SK-N-SH treated with all-trans-retinoic acid at 6 μM for 48 hours (cell line): ENCODE results near the gene SNAPC2.

Source experiments
- ARNTL ChIP-seq: fragments of 450-650 bp; formaldehyde crosslinking; IDR thresholded peaks from 2 replicates; pipeline ENCODE4 v1.5.0; 2020; ENCODE audit warnings: low read depth, mild to moderate bottlenecking, moderate library complexity, borderline replicate concordance
- CREB5 ChIP-seq: fragments of 250-450 bp; sonication (Bioruptor Pico); IDR thresholded peaks from 2 replicates; pipeline ENCODE4 v1.5.1; 2020; ENCODE audit warnings: low read depth, mild to moderate bottlenecking, moderate library complexity
- ESRRG ChIP-seq: fragments of 250-450 bp; sonication (Bioruptor Pico); IDR thresholded peaks from 2 replicates; pipeline ENCODE4 v1.6.1; 2021; ENCODE audit warnings: mild to moderate bottlenecking
- GLIS3 ChIP-seq: fragments of 250-450 bp; sonication (Bioruptor Pico); IDR thresholded peaks from 2 replicates; pipeline ENCODE4 v1.5.0; 2020; ENCODE audit warnings: mild to moderate bottlenecking, moderate library complexity
- PATZ1 ChIP-seq: fragments of 250-450 bp; sonication (Bioruptor Pico); IDR thresholded peaks from 2 replicates; pipeline ENCODE4 v1.8.0; 2020; ENCODE audit warnings: mild to moderate bottlenecking, moderate library complexity, borderline replicate concordance
- POU6F1 ChIP-seq: fragments of 250-450 bp; sonication (Bioruptor Pico); IDR thresholded peaks from 2 replicates; pipeline ENCODE4 v1.8.0; 2021; ENCODE audit warnings: low read depth, mild to moderate bottlenecking, moderate library complexity, borderline replicate concordance
- RARB ChIP-seq: fragments of 250-450 bp; sonication (Bioruptor Pico); IDR thresholded peaks from 2 replicates; pipeline ENCODE4 v1.8.0; 2021; ENCODE audit warnings: mild to moderate bottlenecking, moderate library complexity
- SNAI2 ChIP-seq: fragments of 250-450 bp; sonication (Bioruptor Pico); IDR thresholded peaks from 2 replicates; pipeline ENCODE4 v1.5.0; 2020; ENCODE audit warnings: mild to moderate bottlenecking, moderate library complexity
- TCF4 ChIP-seq: fragments of 250-450 bp; sonication (Bioruptor Pico); IDR thresholded peaks from 2 replicates; pipeline ENCODE4 v1.8.0; 2021; ENCODE audit warnings: mild to moderate bottlenecking, moderate library complexity, borderline replicate concordance
- TOX ChIP-seq: fragments of 250-450 bp; sonication (Bioruptor Pico); IDR thresholded peaks from 2 replicates; pipeline ENCODE4 v1.8.0; 2021; ENCODE audit warnings: mild to moderate bottlenecking, moderate library complexity, borderline replicate concordance
- TSHZ2 ChIP-seq: fragments of 250-450 bp; sonication (Bioruptor Pico); IDR thresholded peaks from 2 replicates; pipeline ENCODE4 v1.5.0; 2020; ENCODE audit warnings: mild to moderate bottlenecking, moderate library complexity
- ZC3H10 ChIP-seq: fragments of 250-450 bp; sonication (Bioruptor Pico); IDR thresholded peaks from 2 replicates; pipeline ENCODE4 v1.5.1; 2021; ENCODE audit warnings: mild to moderate bottlenecking, moderate library complexity
- ZFP3 ChIP-seq: fragments of 250-450 bp; sonication (Bioruptor Pico); IDR thresholded peaks from 2 replicates; pipeline ENCODE4 v1.5.0; 2020; ENCODE audit warnings: mild to moderate bottlenecking, moderate library complexity
- ZNF565 ChIP-seq: fragments of 450-650 bp; formaldehyde crosslinking; conservative IDR thresholded peaks from 2 replicates; pipeline ENCODE4 v1.5.0; 2020; ENCODE audit warnings: low read depth, mild to moderate bottlenecking, moderate library complexity

- no peak for TF ChIP-seq PATZ1 (CRISPR knock-in tag)
- no peak for TF ChIP-seq TSHZ2
- no peak for TF ChIP-seq ZC3H10 (CRISPR knock-in tag)
- TF ChIP-seq POU6F1, result no peak
- no peak for TF ChIP-seq RARB
- TF ChIP-seq ESRRG, result no peak
- no peak for TF ChIP-seq TOX
- no peak for TF ChIP-seq CREB5 (CRISPR knock-in tag)
- no peak for TF ChIP-seq ZFP3 (CRISPR knock-in tag)
- no peak for TF ChIP-seq ARNTL (CRISPR knock-in tag)
- no peak for TF ChIP-seq TCF4 (CRISPR knock-in tag)
- no peak for TF ChIP-seq GLIS3 (CRISPR knock-in tag)
- no peak for TF ChIP-seq SNAI2 (CRISPR knock-in tag)
- TF ChIP-seq ZNF565 (CRISPR knock-in tag), result no peak
Measured at GRCh38 chr19:7898967-7899366, 21.2 kb upstream of the SNAPC2 start.
